Keratinocyte (primary cell): ENCODE measurements around the gene MUC4. TPM values are rescaled to one million over a fixed set of nuclear protein-coding genes. Genes with fewer than 3 reads are reported as not detected.

ENCODE experiments used
- DNase-seq: peaks from one replicate; pipeline ENCODE4 v3.0.0-alpha.2; 2011; ENCODE audit warnings: low read depth, missing footprints, low spot score
- FAIRE-seq: peaks from 2 replicates; lab custom pipeline; 2011; peaks lifted over from hg19 to GRCh38; lab: Jason Lieb, UNC
- H2AFZ ChIP-seq: 2 replicates; pipeline ENCODE4 v1.6.0; 2012; ENCODE audit warnings: low read length, control low read depth, inconsistent platforms; ENCODE audit not compliant: control insufficient read depth
- H3K27ac ChIP-seq: 2 replicates; pipeline ENCODE4 v1.5.1; 2011; ENCODE audit warnings: low read length; ENCODE audit not compliant: control insufficient read depth, insufficient read depth
- H3K27me3 ChIP-seq: 3 replicates; pipeline ENCODE4 v1.6.0; 2011; ENCODE audit warnings: low read length; ENCODE audit not compliant: control insufficient read depth, insufficient read depth; ENCODE audit errors: extremely low read depth
- H3K36me3 ChIP-seq, 2 experiments: 2 replicates in 1 of 2; 3 replicates in 1 of 2; pipeline ENCODE4 v1.5.1; 2011; ENCODE audit warnings: low read length in 2 of 2, mild to moderate bottlenecking in 1 of 2; ENCODE audit not compliant: control insufficient read depth in 2 of 2, insufficient read depth in 2 of 2; ENCODE audit errors: extremely low read depth in 1 of 2
- H3K4me1 ChIP-seq: 3 replicates; pipeline ENCODE4 v1.5.1; 2011; ENCODE audit warnings: low read length; ENCODE audit not compliant: control insufficient read depth, insufficient read depth; ENCODE audit errors: extremely low read depth
- H3K4me2 ChIP-seq: 3 replicates; pipeline ENCODE4 v1.6.0; 2011; ENCODE audit warnings: low read depth, low read length; ENCODE audit not compliant: control insufficient read depth, insufficient read depth; ENCODE audit errors: extremely low read depth
- H3K4me3 ChIP-seq, 3 experiments: fragments of 200-600 bp in 1 of 3; sonication (generic) in 1 of 3; 2 replicates in 2 of 3; 3 replicates in 1 of 3; pipeline ENCODE4 v1.5.1; 2011 to 2016; ENCODE audit warnings: low read length in 3 of 3, mild to moderate bottlenecking in 3 of 3, control low read depth in 2 of 3, inconsistent platforms in 1 of 3, low read depth in 1 of 3, mixed read lengths in 1 of 3, mixed run types in 1 of 3, moderate library complexity in 1 of 3; ENCODE audit not compliant: control insufficient read depth in 2 of 3, insufficient read depth in 2 of 3; ENCODE audit errors: extremely low read depth in 1 of 3
- H3K79me2 ChIP-seq: 2 replicates; pipeline ENCODE4 v1.6.0; 2012; ENCODE audit warnings: low read length; ENCODE audit not compliant: control insufficient read depth, insufficient read depth
- H3K9ac ChIP-seq: 3 replicates; pipeline ENCODE4 v1.6.0; 2011; ENCODE audit warnings: low read length; ENCODE audit not compliant: control insufficient read depth, insufficient read depth; ENCODE audit errors: extremely low read depth
- H3K9me1 ChIP-seq: 3 replicates; pipeline ENCODE4 v1.6.0; 2011; ENCODE audit warnings: low read length; ENCODE audit not compliant: control insufficient read depth, insufficient read depth; ENCODE audit errors: extremely low read depth
- H3K9me3 ChIP-seq: 2 replicates; pipeline ENCODE4 v1.5.1; 2012; ENCODE audit warnings: low read depth, low read length; ENCODE audit not compliant: control insufficient read depth
- H4K20me1 ChIP-seq: 3 replicates; pipeline ENCODE4 v1.6.0; 2011; ENCODE audit warnings: low read length; ENCODE audit not compliant: control insufficient read depth, insufficient read depth; ENCODE audit errors: extremely low read depth
- CTCF ChIP-seq, 3 experiments: IDR thresholded peaks in 1 of 3; conservative IDR thresholded peaks in 1 of 3; optimal IDR thresholded peaks in 1 of 3; 2 replicates in 2 of 3; 3 replicates in 1 of 3; pipeline versions ENCODE3 to v1.5.1; 2011; ENCODE audit warnings: low read length in 3 of 3, mild to moderate bottlenecking in 3 of 3, moderate library complexity in 2 of 3, control low read depth in 1 of 3, inconsistent platforms in 1 of 3; ENCODE audit not compliant: insufficient read depth in 2 of 3; ENCODE audit errors: extremely low read depth in 1 of 3
- dilution Hi-C: fragments of 300-500 bp; cut with MboI; formaldehyde crosslinking; loops from one replicate; pipeline ENCODE4 v1.7.0; 2020; ENCODE audit warnings: low sequenced_read_pairs; ENCODE audit not compliant: extremely low pct_ligation_motif_present
- polyA plus RNA-seq, 5 experiments: library from polyadenylated mRNA; depleted of rRNA in 3 of 5; stranded (reverse) in 3 of 5; stranded (forward) in 1 of 5; unstranded in 1 of 5; fragments of >200 nt; gene quantifications; 1 replicate in 1 of 5; 2 replicates in 3 of 5; 3 replicates in 1 of 5; pipeline versions ENCODE4 v1.2.1 to v1.2.3, GENCODE V29; 2011 to 2012; ENCODE audit warnings: missing spikeins in 2 of 5, low read depth in 1 of 5, low replicate concordance in 1 of 5

The MUC4 gene
- polyA plus RNA-seq, 1 donor (not counting 4 experiments of a cell fraction or from before 2014, with no cell fraction given): not detected

DNA sequence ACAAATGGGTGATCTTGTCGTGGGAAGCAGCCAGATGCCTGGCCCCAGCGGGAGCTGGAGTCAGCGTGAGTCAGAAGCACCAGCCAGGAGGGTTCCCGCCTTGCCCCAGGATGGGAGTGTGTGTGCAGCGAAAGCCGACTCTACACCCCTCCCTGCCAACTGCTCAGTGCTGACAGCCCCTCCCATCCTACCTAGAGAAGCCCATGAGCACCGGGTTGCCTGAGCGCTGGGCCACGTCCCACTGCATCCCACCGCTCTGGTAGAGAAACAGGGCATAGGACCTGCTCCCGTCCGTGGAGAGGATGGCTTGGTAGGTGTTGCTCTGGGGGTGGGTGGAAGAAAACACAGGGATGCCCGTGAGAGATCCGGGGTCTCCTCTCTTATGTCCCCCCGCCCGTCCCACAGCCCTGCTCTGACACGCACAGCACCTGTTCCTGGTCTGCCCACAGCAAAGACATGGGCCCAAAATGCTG is 42.9 kb downstream of the MUC4 start:
- H2AFZ ChIP-seq: no peak overlapping the region
- dilution Hi-C loops: no loop called here
- no peaks in the 10 kb centered on the region for H3K4me1 ChIP-seq
- FAIRE-seq (no peak), DNase-seq (no peak)
- H3K27me3 ChIP-seq: no peaks in the 10 kb centered on the region
- no peak overlapping the region for H3K4me2 ChIP-seq
- H4K20me1 ChIP-seq: no peaks in the 10 kb centered on the region
- H3K27ac ChIP-seq: no peak overlapping the region
- no peak for TF ChIP-seq CTCF (optimal IDR thresholded peaks at IDR 0.05 in 1 of 3, IDR thresholded peaks at IDR 0.05 in 1 of 3, conservative IDR thresholded peaks at IDR 0.05 in 1 of 3; ENCODE audit: extremely low read depth in 1 of 3, insufficient read depth in 2 of 3, low read length in 3 of 3)
- H3K36me3 ChIP-seq: no peaks in the 10 kb centered on the region
- H3K4me3 ChIP-seq: no peak overlapping the region
- H3K9ac ChIP-seq: no peak overlapping the region
- H3K9me1 ChIP-seq: no peaks in the 10 kb centered on the region
- H3K9me3 ChIP-seq: no peaks in the 10 kb centered on the region
- no peaks in the 10 kb centered on the region for H3K79me2 ChIP-seq

- no peak overlapping the region for H3K27ac ChIP-seq
- no peak overlapping the region for H3K9ac ChIP-seq
- no peak for FAIRE-seq
- no peak for TF ChIP-seq CTCF (optimal IDR thresholded peaks at IDR 0.05 in 1 of 3, IDR thresholded peaks at IDR 0.05 in 1 of 3, conservative IDR thresholded peaks at IDR 0.05 in 1 of 3; ENCODE audit: extremely low read depth in 1 of 3, insufficient read depth in 2 of 3, low read length in 3 of 3)
- H3K4me2 ChIP-seq: no peak overlapping the region
- H3K9me1 ChIP-seq: no peaks in the 10 kb centered on the region
- no peaks in the 10 kb centered on the region for H3K9me3 ChIP-seq
- no peaks in the 10 kb centered on the region for H3K36me3 ChIP-seq
- H3K4me3 ChIP-seq: no peak overlapping the region
- H3K79me2 ChIP-seq: no peaks in the 10 kb centered on the region
- H4K20me1 ChIP-seq: no peaks in the 10 kb centered on the region
- H3K4me1 ChIP-seq: no peaks in the 10 kb centered on the region
- H3K27me3 ChIP-seq: peaks cover 4% of the 10 kb centered on the region
- dilution Hi-C loops: no loop called here
- no peak overlapping the region for H2AFZ ChIP-seq
- no peak for DNase-seq
Measured at GRCh38 chr3:195768414-195768813, 43.3 kb downstream of the MUC4 start.
